Adrenal gland (tissue), 5 donors: Measurements from ENCODE around the gene FANCE.

Experiments used
- CTCF ChIP-seq, 6 experiments: fragments of 450-650 bp in 4 of 6; fragments of 200-600 bp in 2 of 6; sonication (generic) in 1 of 6; IDR thresholded peaks; 1 replicate in 5 of 6; 2 replicates in 1 of 6; pipeline versions ENCODE4 v1.5.1 to v1.8.0; 2016 to 2021; ENCODE audit warnings: antibody characterized with exemption in 6 of 6, mild to moderate bottlenecking in 2 of 6, moderate library complexity in 1 of 6
- POLR2A ChIP-seq, 2 donors: fragments of 450-650 bp; IDR thresholded peaks; one replicate each; pipeline ENCODE4 v1.6.1; 2017; ENCODE audit warnings: antibody characterized with exemption in 2 of 2, mild to moderate bottlenecking in 2 of 2, moderate library complexity in 1 of 2
- donor health status: DM: no; HTN: no; CAD: no.

- TF ChIP-seq POLR2A (IDR thresholded peaks at IDR 0.05) (no peak), CTCF (IDR thresholded peaks at IDR 0.05) (no peak)
Measured at GRCh38 chr6:35406711-35407485, 45.2 kb upstream of the FANCE start.
